Mononuclear cell (primary cell): Measurements from ENCODE around the gene CRKL. TPM values are rescaled to one million over a fixed set of nuclear protein-coding genes. Genes with fewer than 3 reads are reported as not detected.

ENCODE experiments used
- H3K27me3 ChIP-seq: 2 replicates; pipeline ENCODE4 v1.6.0; 2011; ENCODE audit warnings: low read length, control low read depth; ENCODE audit not compliant: insufficient read depth
- H3K4me1 ChIP-seq: 2 replicates; pipeline ENCODE4 v1.5.1; 2011; ENCODE audit warnings: mild to moderate bottlenecking, low read length, control low read depth; ENCODE audit not compliant: insufficient read depth
- H3K4me3 ChIP-seq: 2 replicates; pipeline ENCODE4 v1.5.1; 2011; ENCODE audit warnings: mild to moderate bottlenecking, low read length, moderate library complexity
- H3K9me3 ChIP-seq: 2 replicates; pipeline ENCODE4 v1.5.1; 2011; ENCODE audit warnings: low read depth, mild to moderate bottlenecking, control low read depth, low read length
- total RNA-seq: library from RNA; depleted of rRNA; stranded (reverse); fragments of >200 nt; gene quantifications from one replicate; pipeline ENCODE4 v1.2.3, GENCODE V29; 2012

CRKL gene
- total RNA-seq, 1 donor: 51.9 TPM

DNA sequence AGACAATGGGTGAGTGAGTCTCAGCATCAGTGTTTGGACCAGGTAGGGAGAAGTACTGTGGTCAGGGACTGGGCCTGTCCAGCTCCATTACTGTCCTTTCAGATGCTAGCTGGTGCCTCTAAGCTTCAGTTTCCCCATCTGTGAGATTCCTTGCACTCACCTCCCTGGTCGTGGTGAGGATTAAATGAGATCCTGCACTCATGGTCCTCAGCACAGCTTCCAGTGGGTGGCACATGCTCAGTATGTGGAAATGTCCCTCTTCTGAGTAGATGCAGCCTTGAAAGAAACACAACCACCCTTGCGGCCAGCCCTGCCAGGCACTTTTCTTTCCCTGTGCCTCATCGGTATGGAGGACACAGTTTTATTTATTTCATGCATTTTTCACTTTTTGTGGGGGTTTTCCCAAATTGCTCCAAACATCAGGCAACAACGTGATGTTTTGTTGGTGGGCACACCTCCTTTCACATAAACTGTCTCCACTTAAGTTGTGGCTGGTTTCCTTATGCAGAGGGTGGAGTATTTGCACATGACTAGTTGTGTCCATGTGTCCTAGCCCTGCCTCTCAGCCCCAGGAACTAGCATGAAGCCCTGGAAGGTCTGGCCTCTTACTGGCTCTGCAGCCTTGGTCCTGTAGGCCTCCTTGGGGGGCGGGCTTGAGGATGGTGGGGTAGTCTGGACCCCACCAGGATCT, 66.0 kb downstream of the CRKL start:
- Histone ChIP-seq H3K27me3 (no peaks in the 10 kb centered on the region), H3K9me3 (no peaks in the 10 kb centered on the region), H3K4me3 (no peak overlapping the region), H3K4me1 (peaks cover 30% of the 10 kb centered on the region)

DNA sequence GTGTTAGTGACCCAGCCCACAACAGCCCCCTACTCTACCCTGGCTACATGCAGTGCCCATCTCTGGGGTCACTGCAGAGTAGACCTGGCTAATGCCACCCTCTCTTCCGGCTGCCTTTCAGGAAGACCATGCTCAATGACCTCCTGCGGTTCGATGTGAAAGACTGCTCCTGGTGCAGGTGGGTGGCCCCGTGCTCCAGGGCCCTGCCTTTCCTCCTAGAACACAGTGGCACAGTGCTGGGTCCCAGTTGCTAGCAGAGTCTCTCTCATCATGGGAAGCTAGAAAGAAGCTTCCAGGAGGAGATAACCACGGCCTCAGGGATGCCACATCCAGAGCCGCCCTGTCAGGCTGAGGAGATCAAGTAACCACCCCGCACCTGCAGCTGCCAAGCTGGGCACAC, 68.5 kb downstream of the CRKL start:
- Histone ChIP-seq H3K4me3 (no peak overlapping the region), H3K9me3 (no peaks in the 10 kb centered on the region), H3K4me1 (peaks cover 23% of the 10 kb centered on the region), H3K27me3 (no peaks in the 10 kb centered on the region)

DNA sequence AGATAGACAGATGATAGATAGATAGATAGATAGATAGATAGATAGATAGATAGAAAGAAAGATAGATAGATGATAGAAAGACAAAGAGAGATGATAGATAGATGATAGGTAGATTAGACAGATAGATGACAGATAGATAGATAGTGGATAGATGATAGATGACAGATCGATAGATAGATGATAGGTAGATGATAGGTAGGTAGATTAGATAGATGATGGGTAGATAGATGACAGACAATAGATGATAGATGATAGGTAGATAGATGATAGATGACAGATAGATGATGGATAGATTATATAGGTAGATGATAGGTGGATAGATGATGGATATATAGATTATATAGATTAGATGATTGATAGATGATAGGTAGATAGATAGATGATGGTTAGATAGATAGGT, 69.2 kb downstream of the CRKL start:
- H3K4me3 ChIP-seq: no peak overlapping the region
- H3K27me3 ChIP-seq: no peaks in the 10 kb centered on the region
- H3K9me3 ChIP-seq: no peaks in the 10 kb centered on the region
- peaks cover 16% of the 10 kb centered on the region for H3K4me1 ChIP-seq

DNA sequence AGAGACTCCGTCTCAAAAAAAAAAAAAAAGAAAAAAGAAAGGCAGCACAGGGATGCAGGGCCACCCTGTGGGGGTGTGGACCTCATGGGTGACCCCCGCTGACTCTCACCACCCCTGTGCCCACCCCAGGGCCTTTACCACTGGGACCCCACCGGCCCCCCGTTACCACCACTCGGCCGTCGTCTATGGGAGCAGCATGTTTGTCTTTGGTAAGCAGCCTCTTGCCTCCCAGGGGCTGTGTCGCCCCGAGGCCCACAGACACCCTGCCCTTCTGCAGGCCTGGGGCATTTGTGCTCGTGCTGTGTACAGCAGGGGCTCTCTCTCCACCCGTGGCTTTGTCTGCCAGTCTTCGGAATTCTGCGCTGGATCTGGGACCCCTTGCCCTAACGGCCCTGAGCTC, 70.2 kb downstream of the CRKL start:
- peaks cover 10% of the 10 kb centered on the region for H3K4me1 ChIP-seq
- H3K27me3 ChIP-seq: no peaks in the 10 kb centered on the region

DNA sequence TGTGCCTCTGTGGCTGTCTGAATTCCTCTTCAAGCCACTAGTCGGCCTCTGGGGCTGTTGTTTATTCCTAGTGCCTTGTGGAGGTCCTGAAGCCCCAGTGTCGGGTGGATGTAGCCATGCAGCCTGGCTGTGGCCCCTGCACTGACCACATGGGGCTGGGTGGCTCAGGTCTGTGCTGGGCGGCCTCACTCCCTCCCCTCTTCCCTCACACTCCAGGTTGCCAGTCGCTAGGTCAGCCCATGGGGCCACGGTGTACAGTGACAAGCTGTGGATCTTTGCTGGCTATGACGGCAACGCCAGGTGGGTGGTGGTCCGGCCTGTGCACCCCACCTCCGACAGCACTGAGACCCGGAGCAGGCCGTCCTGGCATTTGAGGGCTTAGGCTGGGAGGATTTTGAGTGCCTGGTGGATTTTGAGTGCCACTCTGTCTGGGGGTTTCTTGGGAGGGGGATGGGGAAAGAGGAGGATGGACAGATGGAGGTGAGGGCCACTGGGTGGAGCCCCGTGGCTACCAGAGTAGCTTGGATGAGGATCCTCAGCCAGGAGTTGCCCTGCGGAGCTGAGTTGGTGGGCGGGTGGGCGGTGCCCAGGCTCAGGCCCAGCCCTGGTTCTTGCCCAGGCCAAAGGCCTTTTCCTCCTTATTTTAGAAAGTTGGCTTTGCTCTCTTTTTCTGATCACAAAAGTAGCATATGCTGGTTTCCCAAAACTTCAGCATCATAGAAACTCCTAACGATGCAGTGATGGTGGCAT, 71.5 kb downstream of the CRKL start:
- H3K9me3 ChIP-seq: no peaks in the 10 kb centered on the region
- H3K4me1 ChIP-seq: no peaks in the 10 kb centered on the region

More for the DNA sequence above, 70.2 kb downstream of the CRKL start:
- Histone ChIP-seq H3K4me3 (no peak overlapping the region), H3K9me3 (no peaks in the 10 kb centered on the region)

DNA sequence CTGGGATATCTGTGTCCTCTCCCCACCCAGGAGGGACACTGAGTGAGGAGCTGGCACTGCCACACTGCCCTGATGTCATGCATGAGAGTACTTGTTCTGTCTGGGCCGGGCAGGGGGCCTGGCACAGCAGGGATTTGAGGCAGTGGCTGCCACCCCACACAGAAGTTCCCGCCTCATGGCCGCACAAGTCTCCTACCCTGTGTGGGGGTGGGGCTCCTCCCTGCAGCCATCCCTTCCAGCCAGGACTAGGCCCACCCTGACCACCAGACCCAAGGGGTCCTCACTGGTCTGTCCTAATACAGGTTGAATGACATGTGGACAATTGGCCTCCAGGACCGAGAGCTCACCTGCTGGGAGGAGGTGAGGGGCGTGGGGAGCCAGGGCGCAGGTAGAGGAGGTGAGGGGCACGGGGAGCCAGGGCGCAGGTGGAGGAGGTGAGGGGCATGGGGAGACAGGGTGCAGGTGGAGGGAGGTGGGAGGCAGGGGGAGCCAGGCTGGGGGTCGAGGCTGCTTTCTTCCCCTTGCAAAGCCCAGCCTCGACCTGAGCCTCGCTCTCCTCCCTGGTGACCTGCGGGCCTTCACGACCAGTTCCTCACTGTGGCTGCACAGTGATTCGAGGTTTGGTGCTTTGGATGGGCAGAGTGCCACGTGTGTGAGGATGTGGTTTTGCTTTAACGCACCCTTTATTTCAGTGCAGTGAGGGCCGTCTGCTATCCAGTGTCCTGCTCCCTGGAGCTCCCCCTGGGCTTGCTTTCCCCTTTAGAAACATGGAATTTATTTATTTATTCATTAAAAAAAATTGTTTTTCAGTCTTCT, 72.3 kb downstream of the CRKL start:
- Histone ChIP-seq H3K4me1 (no peaks in the 10 kb centered on the region), H3K9me3 (no peaks in the 10 kb centered on the region), H3K27me3 (no peaks in the 10 kb centered on the region), H3K4me3 (no peak overlapping the region)

More for the DNA sequence above, 71.5 kb downstream of the CRKL start:
- no peaks in the 10 kb centered on the region for H3K27me3 ChIP-seq
- no peak overlapping the region for H3K4me3 ChIP-seq

DNA sequence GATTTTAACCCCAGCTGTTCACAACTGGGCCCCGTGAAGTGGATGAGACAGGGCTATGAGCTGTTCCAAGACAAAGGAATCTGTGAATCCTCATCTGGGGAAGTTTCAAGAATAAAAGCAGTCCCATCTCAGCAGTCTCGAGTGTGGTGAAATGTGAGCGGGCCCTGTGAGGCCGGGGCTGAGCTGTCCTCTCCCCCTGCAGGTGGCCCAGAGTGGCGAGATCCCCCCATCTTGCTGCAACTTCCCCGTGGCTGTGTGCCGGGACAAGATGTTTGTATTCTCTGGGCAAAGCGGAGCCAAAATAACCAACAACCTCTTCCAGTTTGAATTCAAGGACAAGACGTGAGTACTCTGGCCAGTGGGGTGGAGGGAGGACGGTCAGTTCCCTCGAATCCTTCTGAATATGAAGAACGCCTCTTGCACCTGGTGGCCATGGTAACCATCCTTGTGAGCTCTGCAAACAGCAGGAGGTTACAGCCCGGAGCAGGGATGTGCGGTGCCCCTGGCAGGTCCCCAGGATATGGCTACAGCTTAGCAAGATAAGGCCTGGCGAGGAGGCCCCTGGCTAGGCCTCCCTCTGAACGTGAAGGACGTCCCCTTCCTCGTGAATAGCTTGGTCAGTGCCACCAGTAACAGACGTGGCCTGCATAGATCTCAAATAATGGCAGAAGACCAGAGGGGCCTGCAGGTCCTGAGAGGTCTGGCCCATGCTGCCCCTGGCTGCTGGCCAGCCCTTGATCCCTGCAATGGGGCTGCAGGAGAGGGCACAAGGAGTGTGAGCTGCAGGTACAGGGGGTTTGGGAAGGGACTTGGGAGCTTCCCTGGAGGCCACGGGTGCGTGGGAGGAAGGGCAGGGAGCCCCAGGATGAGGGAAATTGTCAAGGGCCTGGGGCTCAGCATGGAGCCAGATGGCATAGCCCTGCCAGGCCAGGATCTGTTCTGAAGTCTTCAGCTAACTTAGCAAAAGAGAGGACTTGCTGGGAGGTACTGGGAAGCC, 73.3 kb downstream of the CRKL start:
- Histone ChIP-seq H3K27me3 (no peaks in the 10 kb centered on the region), H3K4me1 (no peaks in the 10 kb centered on the region), H3K9me3 (no peaks in the 10 kb centered on the region), H3K4me3 (no peak overlapping the region)

DNA sequence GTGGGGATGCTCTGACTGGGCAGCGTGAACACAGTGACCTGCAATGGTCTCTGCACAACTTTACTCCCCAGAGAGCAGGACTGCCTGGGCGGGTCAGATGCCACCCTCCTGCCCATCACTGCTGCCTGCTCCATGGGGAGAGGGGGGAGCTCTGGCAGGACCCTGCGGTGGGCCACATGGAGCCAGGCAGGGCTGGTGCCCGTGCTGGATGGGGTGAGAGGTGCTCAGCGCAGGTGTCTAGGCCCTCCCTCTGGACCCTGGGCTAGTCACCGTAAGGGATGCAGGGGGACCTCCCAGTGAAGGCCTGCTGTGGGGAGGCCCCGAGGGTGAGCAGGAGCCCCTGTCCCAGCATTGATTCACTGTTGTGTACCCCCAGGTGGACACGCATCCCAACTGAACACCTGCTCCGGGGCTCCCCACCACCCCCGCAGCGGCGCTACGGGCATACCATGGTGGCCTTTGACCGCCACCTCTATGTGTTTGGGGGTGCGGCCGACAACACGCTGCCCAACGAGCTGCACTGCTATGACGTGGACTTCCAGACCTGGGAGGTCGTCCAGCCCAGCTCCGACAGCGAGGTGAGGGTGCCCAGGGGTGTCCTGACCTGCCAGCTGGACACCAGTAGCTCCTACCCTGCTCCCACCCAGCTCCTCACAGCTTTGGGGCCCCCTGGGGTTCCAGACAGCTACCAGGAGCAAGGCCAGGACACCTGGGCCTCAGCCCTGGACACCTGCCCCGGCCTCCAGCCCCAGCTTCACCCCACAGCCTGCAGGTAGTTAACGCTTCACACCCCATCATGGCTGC, 74.2 kb downstream of the CRKL start:
- no peaks in the 10 kb centered on the region for H3K4me1 ChIP-seq
- H3K27me3 ChIP-seq: no peaks in the 10 kb centered on the region
- H3K9me3 ChIP-seq: no peaks in the 10 kb centered on the region
- H3K4me3 ChIP-seq: no peak overlapping the region

DNA sequence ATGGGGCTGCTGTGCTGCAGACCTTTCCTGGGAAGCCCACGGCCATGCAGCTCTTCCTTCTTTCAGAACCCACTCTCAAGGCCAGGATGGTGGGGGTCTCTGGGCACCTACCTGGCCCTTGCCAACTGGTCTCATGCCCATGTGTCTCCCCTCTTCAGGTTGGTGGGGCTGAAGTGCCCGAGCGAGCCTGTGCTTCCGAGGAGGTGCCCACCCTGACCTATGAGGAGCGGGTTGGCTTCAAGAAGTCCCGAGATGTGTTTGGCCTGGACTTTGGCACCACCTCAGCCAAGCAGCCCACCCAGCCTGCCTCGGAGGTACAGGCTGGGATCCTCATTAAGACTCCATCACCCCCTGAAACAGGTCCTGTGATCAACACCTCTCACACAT, 74.8 kb downstream of the CRKL start:
- H3K27me3 ChIP-seq: no peaks in the 10 kb centered on the region
- no peaks in the 10 kb centered on the region for H3K9me3 ChIP-seq

DNA sequence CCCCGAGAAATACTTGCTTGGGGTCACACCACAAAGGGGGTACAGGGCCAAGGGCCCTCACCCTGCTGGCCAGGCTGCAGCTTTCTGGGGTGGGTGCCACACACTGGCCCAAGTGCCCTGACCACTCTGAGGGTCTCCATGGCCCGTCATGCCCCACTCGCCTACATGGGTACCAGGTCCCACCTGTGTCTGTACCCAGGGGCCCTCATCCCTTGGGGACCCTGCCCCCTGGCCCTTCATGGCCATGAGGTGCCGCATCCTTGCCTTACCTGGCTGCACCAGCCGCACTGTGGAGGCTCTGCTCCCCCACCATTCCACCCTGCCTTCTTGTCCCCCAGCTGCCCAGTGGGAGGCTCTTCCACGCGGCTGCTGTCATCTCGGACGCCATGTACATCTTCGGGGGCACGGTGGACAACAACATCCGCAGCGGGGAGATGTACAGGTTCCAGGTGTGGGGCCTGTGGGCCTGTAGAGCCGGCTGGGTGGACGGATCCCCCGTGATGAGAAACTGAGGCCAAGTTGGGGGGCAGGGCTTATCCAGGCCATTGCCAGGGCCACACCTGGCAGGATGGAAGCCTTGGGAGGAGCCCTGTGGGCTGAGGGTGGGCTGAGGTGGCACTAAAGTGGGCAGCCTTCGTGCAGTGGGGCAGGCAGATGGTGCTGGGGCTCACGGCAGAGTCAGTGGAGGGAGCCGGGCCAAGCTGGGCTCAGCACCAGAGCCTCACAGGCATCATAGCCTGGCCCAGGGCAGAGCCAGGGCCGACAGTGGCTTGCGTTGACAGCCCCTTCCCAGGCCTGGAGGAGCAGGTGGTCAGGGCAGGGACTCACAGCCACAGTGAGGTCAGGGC, 75.5 kb downstream of the CRKL start:
- Histone ChIP-seq H3K27me3 (no peaks in the 10 kb centered on the region), H3K4me3 (no peak overlapping the region), H3K4me1 (no peaks in the 10 kb centered on the region), H3K9me3 (no peaks in the 10 kb centered on the region)

More for the DNA sequence above, 74.8 kb downstream of the CRKL start:
- Histone ChIP-seq H3K4me3 (no peak overlapping the region), H3K4me1 (no peaks in the 10 kb centered on the region)

DNA sequence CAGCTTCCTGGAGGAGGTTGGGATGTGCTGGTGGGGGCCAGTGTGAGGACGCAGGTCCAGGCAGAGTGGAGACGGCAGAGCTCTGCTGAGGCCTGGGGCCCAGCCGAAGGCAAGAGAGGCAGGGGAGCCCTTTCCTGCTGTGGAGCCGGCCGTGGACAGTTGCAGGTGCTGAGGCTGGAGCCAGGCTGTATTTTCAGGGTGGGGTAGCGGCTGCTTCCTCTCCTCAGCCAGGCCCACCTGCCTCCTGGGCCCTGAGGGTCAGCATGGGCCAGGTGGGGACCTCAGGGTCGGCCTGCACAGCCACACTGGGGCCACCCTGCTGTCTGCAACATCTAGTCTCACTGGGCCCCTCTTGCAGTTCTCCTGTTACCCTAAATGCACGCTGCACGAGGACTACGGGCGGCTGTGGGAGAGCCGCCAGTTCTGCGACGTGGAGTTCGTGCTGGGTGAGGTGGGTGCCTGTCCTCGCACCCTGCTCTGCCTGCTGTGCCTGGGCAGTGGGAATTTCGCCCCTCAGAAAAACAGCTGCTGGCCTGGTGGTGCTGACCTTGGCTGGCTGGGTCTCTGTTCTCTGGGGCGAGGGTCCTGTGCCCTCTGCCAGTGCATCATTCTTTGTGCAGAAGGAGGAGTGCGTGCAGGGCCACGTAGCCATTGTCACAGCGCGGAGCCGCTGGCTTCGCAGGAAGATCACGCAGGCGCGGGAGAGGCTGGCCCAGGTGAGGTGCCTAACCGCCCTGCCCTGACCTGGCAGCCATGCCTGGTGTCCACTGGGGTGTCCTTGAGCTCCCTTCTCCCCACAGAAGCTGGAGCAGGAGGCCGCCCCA, 76.3 kb downstream of the CRKL start:
- H3K4me1 ChIP-seq: no peaks in the 10 kb centered on the region
- no peak overlapping the region for H3K4me3 ChIP-seq
- H3K9me3 ChIP-seq: no peaks in the 10 kb centered on the region
- no peaks in the 10 kb centered on the region for H3K27me3 ChIP-seq

DNA sequence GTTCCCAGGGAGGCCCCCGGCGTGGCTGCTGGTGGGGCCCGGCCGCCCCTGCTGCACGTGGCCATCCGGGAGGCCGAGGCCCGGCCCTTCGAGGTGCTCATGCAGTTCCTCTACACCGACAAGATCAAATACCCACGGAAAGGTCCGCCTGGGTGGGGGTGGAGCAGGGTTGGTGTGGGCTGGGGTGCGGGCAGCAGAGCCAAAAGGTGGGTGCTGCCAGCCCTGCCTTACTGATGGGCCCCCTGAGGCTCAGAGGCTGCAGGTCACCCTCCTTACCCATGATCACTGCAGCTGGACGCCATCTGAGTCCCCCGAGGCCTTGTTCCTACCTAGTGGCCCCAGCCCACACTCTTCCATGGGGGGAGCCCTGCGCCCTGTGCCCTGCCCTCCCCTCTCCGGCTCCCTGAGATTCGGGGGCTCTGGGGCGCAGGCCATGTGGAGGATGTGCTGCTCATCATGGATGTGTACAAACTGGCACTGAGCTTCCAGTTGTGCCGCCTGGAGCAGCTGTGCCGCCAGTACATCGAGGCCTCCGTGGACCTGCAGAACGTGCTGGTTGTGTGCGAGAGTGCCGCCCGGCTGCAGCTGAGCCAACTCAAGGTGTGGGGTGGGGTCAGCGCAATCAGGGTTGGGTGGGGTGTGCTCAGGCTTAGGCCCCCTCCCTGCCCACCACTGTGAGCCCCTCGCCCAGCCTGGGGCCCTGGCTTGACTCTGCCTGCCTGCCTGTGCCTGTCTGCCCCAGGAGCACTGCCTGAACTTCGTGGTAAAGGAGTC, 77.1 kb downstream of the CRKL start:
- Histone ChIP-seq H3K27me3 (no peaks in the 10 kb centered on the region), H3K4me1 (no peaks in the 10 kb centered on the region), H3K4me3 (no peak overlapping the region), H3K9me3 (no peaks in the 10 kb centered on the region)
